GM21717 (cell line): ENCODE results near the gene TRIM16.
"Not testable (repeated sequence)": the region's sequence is repeated elsewhere in the genome, so short reads cannot be mapped to it uniquely, and the experiment has no call there.

Experiments used
- ATAC-seq: cut with Tn5 transposase; IDR thresholded peaks from one replicate; pipeline ENCODE4 v1.9.1; 2021; ENCODE audit warnings: mild to moderate bottlenecking, moderate library complexity; ENCODE audit not compliant: unreplicated experiment

The TRIM16 gene

GRCh38 chr17:15683824-15684478 is at the start of gene TRIM16:
TSS of gene TRIM16 (minus strand) at chr17:15684311. CDS start at chr17:15651609, 32,702 bp downstream.
- ATAC-seq = peak; percentile 95

GRCh38 chr17:15733174-15733789 is 49.2 kb upstream of the TRIM16 start:
- not testable (repeated sequence) for ATAC-seq

- ATAC-seq = not testable (repeated sequence)
Observed at GRCh38 chr17:15731900-15732299, 47.8 kb upstream of the TRIM16 start, which contains the start of gene TBC1D26. TSS of gene TBC1D26 (plus strand) at chr17:15732283. CDS start at chr17:15735349, 3,066 bp downstream.

- ATAC-seq = not testable (repeated sequence)
Observed at GRCh38 chr17:15730535-15730934, 46.4 kb upstream of the TRIM16 start.

- not testable (repeated sequence) for ATAC-seq
Observed at GRCh38 chr17:15716601-15717563, 32.8 kb upstream of the TRIM16 start.

GRCh38 chr17:15708879-15709278 is 24.8 kb upstream of the TRIM16 start:
- not testable (repeated sequence) for ATAC-seq

GRCh38 chr17:15704813-15705212 is 20.7 kb upstream of the TRIM16 start:
- ATAC-seq = not testable (repeated sequence)

- not testable (repeated sequence) for ATAC-seq
Observed at GRCh38 chr17:15704239-15704638, 20.1 kb upstream of the TRIM16 start.

- ATAC-seq = peak; percentile 10
Observed at GRCh38 chr17:15699937-15700336, 15.8 kb upstream of the TRIM16 start.

- ATAC-seq = peak; percentile 98
Observed at GRCh38 chr17:15699413-15699924, 15.4 kb upstream of the TRIM16 start, which contains the start of gene ZNF286A. TSS of gene ZNF286A (plus strand) at chr17:15699752. CDS start at chr17:15700330, 578 bp downstream.

GRCh38 chr17:15698967-15699366 is 14.9 kb upstream of the TRIM16 start:
- peak; percentile 5 for ATAC-seq

GRCh38 chr17:15687494-15687893 is 3.4 kb upstream of the TRIM16 start:
- not testable (repeated sequence) for ATAC-seq

- not testable (repeated sequence) for ATAC-seq
Observed at GRCh38 chr17:15683135-15683534, 976 bp downstream of the TRIM16 start.

- ATAC-seq = not testable (repeated sequence)
Observed at GRCh38 chr17:15675991-15676390, 8.1 kb downstream of the TRIM16 start.

GRCh38 chr17:15674640-15675039 is 9.5 kb downstream of the TRIM16 start:
- not testable (repeated sequence) for ATAC-seq

GRCh38 chr17:15669526-15669925 is 14.6 kb downstream of the TRIM16 start:
- not testable (repeated sequence) for ATAC-seq

- no peak for ATAC-seq
Observed at GRCh38 chr17:15663691-15664090, 20.4 kb downstream of the TRIM16 start.

GRCh38 chr17:15663176-15663575 is 20.9 kb downstream of the TRIM16 start:
- no peak for ATAC-seq

- ATAC-seq = no peak
Observed at GRCh38 chr17:15662681-15663080, 21.4 kb downstream of the TRIM16 start.

GRCh38 chr17:15660077-15660476 is 24.0 kb downstream of the TRIM16 start:
- no peak for ATAC-seq

- no peak for ATAC-seq
Observed at GRCh38 chr17:15659663-15660062, 24.4 kb downstream of the TRIM16 start.
